ENCODE results near the gene CFAP97D2. TPM values are rescaled to one million over a fixed set of nuclear protein-coding genes. Genes with fewer than 3 reads are reported as not detected.

Gene CFAP97D2
- total RNA-seq, 2 experiments from 2014 or later, result not detected

GRCh38 chr13:114225610-114226009, 46.6 kb downstream of the CFAP97D2 start:
- POLR2A ChIA-PET, result no interaction called here
- Mint-ChIP-seq H3K4me3 (no peak overlapping the region), H3K36me3 (ENCODE audit: low read depth) (no peaks in the 10 kb centered on the region), H3K9me3 (no peaks in the 10 kb centered on the region), H3K27ac (peak overlapping the region; percentile 84), H3K27me3 (peaks cover 6% of the 10 kb centered on the region), H3K4me1 (peaks cover 54% of the 10 kb centered on the region)
- CTCF ChIA-PET, result interaction anchor here (0.6 to 1.1 kb wide), 4 partner anchors 58 to 406 kb away, joined by 3 read pairs; no protein-coding TSS in a partner anchor
- peak; percentile 25 for DNase-seq

- Mint-ChIP-seq H3K36me3 (ENCODE audit: low read depth) (no peaks in the 10 kb centered on the region), H3K9me3 (no peaks in the 10 kb centered on the region), H3K4me1 (peaks cover 52% of the 10 kb centered on the region), H3K4me3 (no peak overlapping the region), H3K27me3 (peaks cover 6% of the 10 kb centered on the region), H3K27ac (peak overlapping the region; percentile 84)
- peak; percentile 15 for DNase-seq
- ChIA-PET POLR2A (no interaction called here), CTCF (interaction anchor here (0.6 to 1.1 kb wide), 4 partner anchors 57 to 407 kb away, joined by 3 read pairs; no protein-coding TSS in a partner anchor)
These were observed 47.0 kb downstream of the CFAP97D2 start for GRCh38 chr13:114226088-114226487.

- H3K4me3 Mint-ChIP-seq, result no peak overlapping the region
These were observed 47.8 kb downstream of the CFAP97D2 start for GRCh38 chr13:114226699-114227323.

GRCh38 chr13:114227528-114227927, 48.5 kb downstream of the CFAP97D2 start:
- CTCF ChIA-PET, result interaction anchor here (1.1 kb wide), 1 partner anchor 264 kb away, joined by 3 read pairs; no protein-coding TSS in a partner anchor
- no peaks in the 10 kb centered on the region for H3K36me3 Mint-ChIP-seq (ENCODE audit: low read depth)
- H3K27me3 Mint-ChIP-seq, result peaks cover 6% of the 10 kb centered on the region
- no peaks in the 10 kb centered on the region for H3K9me3 Mint-ChIP-seq
- no peak overlapping the region for H3K27ac Mint-ChIP-seq
- peaks cover 40% of the 10 kb centered on the region for H3K4me1 Mint-ChIP-seq
- no peak overlapping the region for H3K4me3 Mint-ChIP-seq
- POLR2A ChIA-PET, result no interaction called here
- DNase-seq, result no peak

More at GRCh38 chr13:114226699-114227323, 47.8 kb downstream of the CFAP97D2 start:
- Mint-ChIP-seq H3K4me1 (peaks cover 46% of the 10 kb centered on the region), H3K9me3 (no peaks in the 10 kb centered on the region), H3K27ac (peak overlapping the region; percentile 84), H3K36me3 (ENCODE audit: low read depth) (no peaks in the 10 kb centered on the region), H3K27me3 (peaks cover 6% of the 10 kb centered on the region)
- POLR2A ChIA-PET, result no interaction called here
- peak; percentile 86 for DNase-seq
- CTCF ChIA-PET, result interaction anchor here (0.7 to 1.1 kb wide), 4 partner anchors 78 to 408 kb away, joined by 3 read pairs; no protein-coding TSS in a partner anchor

GRCh38 chr13:114228176-114228575, 49.1 kb downstream of the CFAP97D2 start:
- H3K4me3 Mint-ChIP-seq, result no peak overlapping the region
- H3K27ac Mint-ChIP-seq, result no peak overlapping the region
- H3K4me1 Mint-ChIP-seq, result peaks cover 37% of the 10 kb centered on the region
- no peaks in the 10 kb centered on the region for H3K36me3 Mint-ChIP-seq (ENCODE audit: low read depth)
- DNase-seq, result no peak
- ChIA-PET POLR2A (no interaction called here), CTCF (interaction anchor here (0.8 kb wide), 1 partner anchor 92 kb away, joined by 4 read pairs; no protein-coding TSS in a partner anchor)
- H3K9me3 Mint-ChIP-seq, result no peaks in the 10 kb centered on the region
- H3K27me3 Mint-ChIP-seq, result peaks cover 6% of the 10 kb centered on the region

- POLR2A ChIA-PET, result no interaction called here
- peaks cover 41% of the 10 kb centered on the region for H3K4me1 Mint-ChIP-seq
- no peak overlapping the region for H3K27ac Mint-ChIP-seq
- DNase-seq, result no peak
- peaks cover 6% of the 10 kb centered on the region for H3K27me3 Mint-ChIP-seq
- no peaks in the 10 kb centered on the region for H3K36me3 Mint-ChIP-seq (ENCODE audit: low read depth)
- CTCF ChIA-PET, result interaction anchor here (1.0 kb wide), 1 partner anchor 413 kb away, joined by 4 read pairs; no protein-coding TSS in a partner anchor
- H3K9me3 Mint-ChIP-seq, result no peaks in the 10 kb centered on the region
- H3K4me3 Mint-ChIP-seq, result no peak overlapping the region
These were observed 50.4 kb downstream of the CFAP97D2 start for GRCh38 chr13:114229506-114229905.

- Mint-ChIP-seq H3K27me3 (peaks cover 6% of the 10 kb centered on the region), H3K9me3 (no peaks in the 10 kb centered on the region), H3K4me1 (peaks cover 36% of the 10 kb centered on the region), H3K27ac (no peak overlapping the region), H3K4me3 (no peak overlapping the region), H3K36me3 (ENCODE audit: low read depth) (no peaks in the 10 kb centered on the region)
- ChIA-PET POLR2A (no interaction called here), CTCF (no interaction called here)
- DNase-seq, result no peak
These were observed 51.1 kb downstream of the CFAP97D2 start for GRCh38 chr13:114230117-114230516.

GRCh38 chr13:114230575-114230974, 51.5 kb downstream of the CFAP97D2 start:
- Mint-ChIP-seq H3K4me1 (peaks cover 37% of the 10 kb centered on the region), H3K27me3 (peaks cover 6% of the 10 kb centered on the region), H3K36me3 (ENCODE audit: low read depth) (peaks cover 3% of the 10 kb centered on the region), H3K4me3 (no peak overlapping the region), H3K27ac (no peak overlapping the region), H3K9me3 (no peaks in the 10 kb centered on the region)
- DNase-seq, result no peak
- CTCF ChIA-PET, result no interaction called here
- POLR2A ChIA-PET, result no interaction called here

- Mint-ChIP-seq H3K4me3 (no peak overlapping the region), H3K4me1 (peaks cover 34% of the 10 kb centered on the region), H3K9me3 (no peaks in the 10 kb centered on the region), H3K27ac (no peak overlapping the region), H3K36me3 (ENCODE audit: low read depth) (peaks cover 5% of the 10 kb centered on the region), H3K27me3 (peaks cover 6% of the 10 kb centered on the region)
- ChIA-PET CTCF (no interaction called here), POLR2A (no interaction called here)
- DNase-seq, result no peak
These were observed 52.8 kb downstream of the CFAP97D2 start for GRCh38 chr13:114231886-114232285.

- Mint-ChIP-seq H3K4me3 (peak overlapping the region; percentile 80), H3K4me1 (peaks cover 34% of the 10 kb centered on the region), H3K9me3 (no peaks in the 10 kb centered on the region), H3K27ac (peak overlapping the region; percentile 92), H3K27me3 (peaks cover 3% of the 10 kb centered on the region), H3K36me3 (ENCODE audit: low read depth) (peaks cover 19% of the 10 kb centered on the region)
- no peak for DNase-seq
- CTCF ChIA-PET, result no interaction called here
- POLR2A ChIA-PET, result no interaction called here
These were observed 55.2 kb downstream of the CFAP97D2 start for GRCh38 chr13:114234266-114234644.

GRCh38 chr13:114234645-114235421, 55.8 kb downstream of the CFAP97D2 start, which contains the start of gene CDC16:
Gene CDC16, plus strand, starts transcription at chr13:114234897. Its CDS starts 188 bp downstream, at chr13:114235085.
- H3K9me3 Mint-ChIP-seq, result no peaks in the 10 kb centered on the region
- DNase-seq, result peak; percentile 86
- CTCF ChIA-PET, result interaction anchor here (0.7 kb wide), 1 partner anchor 15 kb away, joined by 3 read pairs; no protein-coding TSS in a partner anchor
- POLR2A ChIA-PET, result no interaction called here
- H3K4me3 Mint-ChIP-seq, result peak within 1 kb of the TSS; percentile 80
- peak within 1 kb of the TSS; percentile 92 for H3K27ac Mint-ChIP-seq
- H3K27me3 Mint-ChIP-seq, result peaks cover 3% of the 10 kb centered on the region
- peaks cover 36% of the 10 kb centered on the region for H3K4me1 Mint-ChIP-seq
- H3K36me3 Mint-ChIP-seq (ENCODE audit: low read depth), result peaks cover 23% of the 10 kb centered on the region

- Mint-ChIP-seq H3K4me1 (peaks cover 36% of the 10 kb centered on the region), H3K36me3 (ENCODE audit: low read depth) (peaks cover 24% of the 10 kb centered on the region), H3K9me3 (no peaks in the 10 kb centered on the region), H3K27me3 (no peaks in the 10 kb centered on the region), H3K27ac (peak overlapping the region; percentile 92), H3K4me3 (peak overlapping the region; percentile 80)
- CTCF ChIA-PET, result interaction anchor here (0.7 to 0.9 kb wide), 2 partner anchors 14 to 124 kb away, joined by 3 read pairs; no protein-coding TSS in a partner anchor
- no peak for DNase-seq
- POLR2A ChIA-PET, result no interaction called here
These were observed 56.6 kb downstream of the CFAP97D2 start for GRCh38 chr13:114235697-114236096.

GRCh38 chr13:114236227-114236626, 57.2 kb downstream of the CFAP97D2 start:
- POLR2A ChIA-PET, result no interaction called here
- H3K36me3 Mint-ChIP-seq (ENCODE audit: low read depth), result peaks cover 26% of the 10 kb centered on the region
- DNase-seq, result no peak
- CTCF ChIA-PET, result interaction anchor here (0.9 to 1.9 kb wide), 5 partner anchors 11 to 512 kb away, joined by 3 to 5 read pairs (median 3); no protein-coding TSS in a partner anchor
- H3K27ac Mint-ChIP-seq, result peak overlapping the region; percentile 92
- no peaks in the 10 kb centered on the region for H3K9me3 Mint-ChIP-seq
- H3K27me3 Mint-ChIP-seq, result no peaks in the 10 kb centered on the region
- peaks cover 36% of the 10 kb centered on the region for H3K4me1 Mint-ChIP-seq
- peak overlapping the region; percentile 80 for H3K4me3 Mint-ChIP-seq
